ENCODE measurements around the gene CST2.
"Not testable (repeated sequence)": the region's sequence is repeated elsewhere in the genome, so short reads cannot be mapped to it uniquely, and the experiment has no call there.

Gene CST2

GRCh38 chr20:23800865-23801264 is 25.7 kb downstream of the CST2 start:
- no peak for DNase-seq

- not testable (repeated sequence) for DNase-seq
Measured at GRCh38 chr20:23799216-23799847, 27.2 kb downstream of the CST2 start.

- DNase-seq, result no peak
Measured at GRCh38 chr20:23795526-23795925, 31.0 kb downstream of the CST2 start.

GRCh38 chr20:23794841-23795240 is 31.7 kb downstream of the CST2 start:
- no peak for DNase-seq

- DNase-seq, result no peak
Measured at GRCh38 chr20:23794065-23794464, 32.5 kb downstream of the CST2 start.

- DNase-seq, result no peak
Measured at GRCh38 chr20:23783447-23783846, 43.1 kb downstream of the CST2 start.

GRCh38 chr20:23782366-23782983 is 44.1 kb downstream of the CST2 start:
- no peak for DNase-seq

GRCh38 chr20:23778676-23779075 is 47.9 kb downstream of the CST2 start:
- not testable (repeated sequence) for DNase-seq

GRCh38 chr20:23777380-23777779 is 49.1 kb downstream of the CST2 start:
- DNase-seq, result not testable (repeated sequence)

GRCh38 chr20:23776067-23776771 is 50.3 kb downstream of the CST2 start:
- DNase-seq, result no peak

- DNase-seq, result no peak
Measured at GRCh38 chr20:23774081-23774480, 52.4 kb downstream of the CST2 start.
